Thyroid gland (tissue), 4 donors: Measurements from ENCODE around the gene HIPK2.

Source experiments
- CTCF ChIP-seq, 6 experiments: fragments of 200-600 bp in 3 of 6; fragments of 450-650 bp in 3 of 6; sonication (generic) in 3 of 6; IDR thresholded peaks; one replicate each; pipeline ENCODE4 v1.5.1; 2016 to 2019; ENCODE audit warnings: antibody characterized with exemption in 6 of 6, mild to moderate bottlenecking in 2 of 6, inconsistent platforms in 1 of 6, moderate library complexity in 1 of 6
- POLR2A ChIP-seq, 2 donors: fragments of 450-650 bp; IDR thresholded peaks; one replicate each; pipeline ENCODE4 v1.6.1; 2017; ENCODE audit warnings: antibody characterized with exemption in 2 of 2, mild to moderate bottlenecking in 2 of 2, moderate library complexity in 1 of 2

- TF ChIP-seq CTCF (IDR thresholded peaks at IDR 0.05) (no peak), POLR2A (IDR thresholded peaks at IDR 0.05) (peak in 1 of 2 donors; percentile 9)
Observed at GRCh38 chr7:139777948-139778841, at the start of gene HIPK2.
